Gastrocnemius medialis (tissue), 4 donors: ENCODE measurements around the gene LTBP1. TPM values are rescaled to one million over a fixed set of nuclear protein-coding genes. Genes with fewer than 3 reads are reported as not detected.
A peak's percentile ranks its signal among the peaks of the same experiment; 100 is the strongest.

Experiments used
- ATAC-seq, 2 donors: fragments of 150-250 bp; one replicate each; pipeline ENCODE4 v1.9.1; 2016
- DNase-seq, 2 donors: peaks; one replicate each; pipeline ENCODE4 v3.0.0-alpha.2; 2019
- H3K27ac ChIP-seq, 4 donors: fragments of 200-600 bp; sonication (generic); 1 replicate in 1 of 4; 2 replicates in 3 of 4; pipeline ENCODE4 v1.5.1; 2016 to 2018; ENCODE audit warnings: mild to moderate bottlenecking in 2 of 4, moderate library complexity in 1 of 4
- H3K27me3 ChIP-seq, 3 donors: fragments of 200-600 bp; sonication (generic) in 2 of 3; 1 replicate in 1 of 3; 2 replicates in 2 of 3; pipeline versions ENCODE4 v1.5.1 to v1.6.0; 2016 to 2019; ENCODE audit warnings: mild to moderate bottlenecking in 1 of 3, moderate library complexity in 1 of 3
- H3K36me3 ChIP-seq, 2 donors: fragments of 200-600 bp; sonication (generic) in 1 of 2; one replicate each; pipeline ENCODE4 v1.5.1; 2017 to 2018
- H3K4me1 ChIP-seq, 2 donors: fragments of 200-600 bp; sonication (generic) in 1 of 2; one replicate each; pipeline ENCODE4 v1.5.1; 2016 to 2017; ENCODE audit warnings: mild to moderate bottlenecking in 2 of 2
- H3K4me3 ChIP-seq, 4 donors: fragments of 200-600 bp; sonication (generic) in 3 of 4; 1 replicate in 1 of 4; 2 replicates in 3 of 4; pipeline ENCODE4 v1.5.1; 2016 to 2019; ENCODE audit warnings: mild to moderate bottlenecking in 2 of 4
- H3K9me3 ChIP-seq, 3 donors: fragments of 200-600 bp; sonication (generic) in 2 of 3; 1 replicate in 1 of 3; 2 replicates in 2 of 3; pipeline ENCODE4 v1.5.1; 2016 to 2019
- POLR2A ChIP-seq, 2 donors: fragments of 450-650 bp; IDR thresholded peaks; one replicate each; pipeline ENCODE4 v1.6.1; 2017; ENCODE audit warnings: antibody characterized with exemption in 2 of 2, mild to moderate bottlenecking in 2 of 2, moderate library complexity in 2 of 2
- in situ Hi-C, 4 donors: fragments of 200-750 bp; cut with MboI; loops; one replicate each; pipeline versions ENCODE4 v1.15.0 to v1.8.0; 2017; ENCODE audit warnings: low sequenced_read_pairs in 4 of 4
- intact Hi-C: fragments of 100-400 bp; cut with DNase I; formaldehyde crosslinking; loops from one replicate; pipeline ENCODE4 v1.15.1; 2023; ENCODE audit warnings: low total_unique reads
- total RNA-seq, 4 donors: library from RNA; depleted of rRNA; stranded (reverse); fragments of >200 nt; gene quantifications; one replicate each; pipeline versions ENCODE4 v1.1.0 to v1.2.3, GENCODE V29; 2016
- TF ChIP-seq, protein P1 (sequence below), 5 experiments: fragments of 450-650 bp in 3 of 5; fragments of 200-600 bp in 2 of 5; sonication (generic) in 2 of 5; IDR thresholded peaks in 4 of 5; conservative IDR thresholded peaks in 1 of 5; 1 replicate in 4 of 5; 2 replicates in 1 of 5; pipeline ENCODE4 v1.5.1; 2016 to 2019; ENCODE audit warnings: antibody characterized with exemption in 5 of 5, mild to moderate bottlenecking in 3 of 5, moderate library complexity in 3 of 5

The LTBP1 gene
- total RNA-seq, 4 donors from 2014 or later, result 8.0 to 42.8 (median 18.4) TPM

DNA sequence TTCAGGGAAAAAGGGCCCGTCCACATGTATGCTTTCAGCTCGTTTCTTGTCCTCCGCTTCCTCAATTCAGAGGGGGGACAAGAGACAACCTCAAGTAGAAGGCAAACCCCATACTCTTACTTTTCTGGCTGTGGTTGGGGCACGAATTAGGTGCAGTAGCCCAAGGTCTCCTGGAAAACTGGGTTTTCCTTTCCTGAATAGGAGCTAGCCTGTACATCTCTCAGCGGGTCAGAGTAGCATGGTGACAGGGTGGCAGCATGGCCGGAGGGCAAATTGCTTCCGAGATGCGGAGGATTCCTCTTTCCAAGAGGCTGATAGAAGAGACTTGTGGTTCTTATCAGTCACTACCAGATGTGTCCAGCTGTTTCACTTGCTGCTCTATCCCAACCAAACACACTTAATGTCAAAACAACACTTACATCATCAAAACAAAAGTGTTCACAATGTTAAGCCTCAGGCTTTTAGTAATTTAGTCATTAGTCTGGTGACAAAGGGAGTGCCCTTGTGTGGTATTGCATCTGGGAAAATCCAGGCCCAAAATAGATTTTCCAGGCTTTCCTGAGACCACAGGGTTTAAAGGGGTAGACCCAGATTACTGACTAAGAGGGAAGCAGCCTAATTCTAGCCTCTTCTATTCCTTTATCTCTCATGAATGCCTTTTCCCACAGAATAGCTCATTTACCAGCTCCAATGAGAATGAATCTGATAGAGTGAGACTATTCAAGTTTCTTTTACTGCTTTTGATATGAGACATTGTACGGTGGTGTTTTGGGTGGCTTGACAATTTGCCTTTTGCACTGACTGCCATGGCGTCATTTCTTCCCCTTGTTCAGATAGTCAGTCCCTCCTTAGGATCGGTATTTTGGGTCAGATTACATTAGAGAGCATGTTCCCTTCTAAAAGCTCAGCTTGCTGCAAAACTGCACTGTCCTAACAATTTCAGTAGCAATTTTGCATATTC is 162.0 kb downstream of the LTBP1 start:
- no peak for TF ChIP-seq POLR2A (IDR thresholded peaks at IDR 0.05)
- TF ChIP-seq, protein P1, sequence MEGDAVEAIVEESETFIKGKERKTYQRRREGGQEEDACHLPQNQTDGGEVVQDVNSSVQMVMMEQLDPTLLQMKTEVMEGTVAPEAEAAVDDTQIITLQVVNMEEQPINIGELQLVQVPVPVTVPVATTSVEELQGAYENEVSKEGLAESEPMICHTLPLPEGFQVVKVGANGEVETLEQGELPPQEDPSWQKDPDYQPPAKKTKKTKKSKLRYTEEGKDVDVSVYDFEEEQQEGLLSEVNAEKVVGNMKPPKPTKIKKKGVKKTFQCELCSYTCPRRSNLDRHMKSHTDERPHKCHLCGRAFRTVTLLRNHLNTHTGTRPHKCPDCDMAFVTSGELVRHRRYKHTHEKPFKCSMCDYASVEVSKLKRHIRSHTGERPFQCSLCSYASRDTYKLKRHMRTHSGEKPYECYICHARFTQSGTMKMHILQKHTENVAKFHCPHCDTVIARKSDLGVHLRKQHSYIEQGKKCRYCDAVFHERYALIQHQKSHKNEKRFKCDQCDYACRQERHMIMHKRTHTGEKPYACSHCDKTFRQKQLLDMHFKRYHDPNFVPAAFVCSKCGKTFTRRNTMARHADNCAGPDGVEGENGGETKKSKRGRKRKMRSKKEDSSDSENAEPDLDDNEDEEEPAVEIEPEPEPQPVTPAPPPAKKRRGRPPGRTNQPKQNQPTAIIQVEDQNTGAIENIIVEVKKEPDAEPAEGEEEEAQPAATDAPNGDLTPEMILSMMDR (IDR thresholded peaks at IDR 0.05 in 4 of 5, conservative IDR thresholded peaks at IDR 0.05 in 1 of 5), result no peak
- DNase-seq (no peak), ATAC-seq (peak in 1 of 2 donors; percentile 41)
- H3K4me1 ChIP-seq, result peaks cover 0 to 2% of the 10 kb centered on the region in 2 donors
- H3K36me3 ChIP-seq, result no peaks in the 10 kb centered on the region
- no peaks in the 10 kb centered on the region for H3K27me3 ChIP-seq
- in situ Hi-C loops (no loop called here), intact Hi-C loops (no loop called here)
- H3K4me3 ChIP-seq, result no peak overlapping the region
- H3K9me3 ChIP-seq, result no peaks in the 10 kb centered on the region
- H3K27ac ChIP-seq, result no peak overlapping the region

GRCh38 chr2:33110461-33110860 is 163.7 kb downstream of the LTBP1 start:
- DNase-seq, result no peak
- Histone ChIP-seq H3K4me3 (no peak overlapping the region), H3K36me3 (no peaks in the 10 kb centered on the region), H3K9me3 (no peaks in the 10 kb centered on the region), H3K27ac (no peak overlapping the region), H3K4me1 (no peaks in the 10 kb centered on the region), H3K27me3 (no peaks in the 10 kb centered on the region)
- no peak for TF ChIP-seq POLR2A (IDR thresholded peaks at IDR 0.05)
- TF ChIP-seq, protein P1 (IDR thresholded peaks at IDR 0.05 in 4 of 5, conservative IDR thresholded peaks at IDR 0.05 in 1 of 5), result no peak
- intact Hi-C loops (no loop called here), in situ Hi-C loops (no loop called here)
- no peak for ATAC-seq

DNA sequence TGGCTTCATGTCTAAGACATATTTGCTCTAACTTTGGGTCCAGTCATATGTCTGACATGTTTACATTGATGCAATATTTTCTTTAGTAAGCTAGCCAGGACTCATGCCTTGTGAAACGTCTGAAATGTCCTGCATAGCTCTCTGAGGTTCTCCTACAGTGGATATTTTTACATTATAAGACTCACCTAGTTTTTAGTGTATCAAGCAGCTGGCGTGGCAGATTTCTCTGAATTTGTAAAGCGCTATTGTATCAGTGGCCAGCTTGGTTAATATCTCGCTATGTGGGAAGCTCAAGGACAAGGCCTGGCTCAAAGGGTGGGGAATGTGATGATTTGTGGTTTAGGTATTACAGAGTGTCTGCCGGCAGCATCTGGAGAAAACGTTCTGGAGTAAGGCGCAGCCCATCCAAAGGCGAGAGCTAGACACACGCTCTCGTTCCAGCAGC is 164.3 kb downstream of the LTBP1 start:
- no peaks in the 10 kb centered on the region for H3K27me3 ChIP-seq
- intact Hi-C loops (no loop called here), in situ Hi-C loops (no loop called here)
- DNase-seq, result no peak
- H3K27ac ChIP-seq, result no peak overlapping the region
- ATAC-seq, result no peak
- TF ChIP-seq, protein P1 (IDR thresholded peaks at IDR 0.05 in 4 of 5, conservative IDR thresholded peaks at IDR 0.05 in 1 of 5), result no peak
- TF ChIP-seq POLR2A (IDR thresholded peaks at IDR 0.05), result no peak
- no peaks in the 10 kb centered on the region for H3K4me1 ChIP-seq
- H3K9me3 ChIP-seq, result no peaks in the 10 kb centered on the region
- H3K4me3 ChIP-seq, result no peak overlapping the region
- no peaks in the 10 kb centered on the region for H3K36me3 ChIP-seq

- no peaks in the 10 kb centered on the region for H3K36me3 ChIP-seq
- ATAC-seq, result no peak
- in situ Hi-C loops, result no loop called here
- intact Hi-C loops, result no loop called here
- no peaks in the 10 kb centered on the region for H3K27me3 ChIP-seq
- H3K9me3 ChIP-seq, result no peaks in the 10 kb centered on the region
- TF ChIP-seq, protein P1 (IDR thresholded peaks at IDR 0.05 in 4 of 5, conservative IDR thresholded peaks at IDR 0.05 in 1 of 5), result no peak
- DNase-seq, result no peak
- H3K27ac ChIP-seq, result no peak overlapping the region
- no peaks in the 10 kb centered on the region for H3K4me1 ChIP-seq
- no peak overlapping the region for H3K4me3 ChIP-seq
Measured at GRCh38 chr2:33115196-33115595, 168.4 kb downstream of the LTBP1 start.
